Measurements from ENCODE around the gene CREB3L1. TPM values are rescaled to one million over a fixed set of nuclear protein-coding genes. Genes with fewer than 3 reads are reported as not detected.

The CREB3L1 gene
- total RNA-seq, 1 experiment from 2014 or later, result 3.3 TPM

DNA sequence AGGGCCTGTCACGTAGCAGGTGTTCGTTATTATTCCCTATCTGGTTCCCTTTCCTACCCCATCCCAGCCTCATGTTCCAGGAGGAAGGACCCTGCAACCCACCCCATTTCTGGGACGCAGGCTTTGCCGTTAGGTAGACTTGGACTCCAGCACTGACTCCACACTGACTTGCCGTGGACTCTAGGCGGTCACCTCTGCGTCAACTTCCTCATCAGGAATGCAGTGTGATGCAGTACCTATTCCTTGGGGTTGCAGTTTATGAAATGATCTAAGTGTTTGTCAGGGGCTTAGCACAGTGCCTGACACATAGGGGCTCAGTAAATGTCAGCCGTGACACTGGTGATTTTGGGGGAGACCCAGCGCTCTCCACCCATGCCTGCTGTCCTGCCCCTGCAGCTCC, 86.6 kb downstream of the CREB3L1 start:
- Histone ChIP-seq H3K4me1 (ENCODE audit: insufficient read depth, low read length) (no peaks in the 10 kb centered on the region; the same call in 1 of the 2 replicates), H3T11ph (ENCODE audit: low read length) (no peak overlapping the region), H2AFZ (ENCODE audit: low read length) (no peak overlapping the region), H2AK5ac (ENCODE audit: insufficient read length, low read length) (no peak overlapping the region), H2BK5ac (ENCODE audit: insufficient read length, low read length) (no peak overlapping the region), H3K4me2 (ENCODE audit: insufficient read depth, insufficient read length, low read length) (no peak overlapping the region), H2BK120ac (ENCODE audit: low read depth, low read length, poor library complexity, severe bottlenecking) (no peak overlapping the region), H2BK12ac (ENCODE audit: insufficient read length, low read depth, low read length) (no peak overlapping the region), H3K9ac (ENCODE audit: extremely low read depth, insufficient read length, low read length) (no peak overlapping the region), H3K14ac (ENCODE audit: insufficient read depth, low read length) (no peak overlapping the region; the same call in 1 of the 2 replicates), H3K27ac (ENCODE audit: insufficient read length, low read depth, low read length) (no peak overlapping the region), H3K18ac (ENCODE audit: insufficient read length, low read depth, low read length) (no peak overlapping the region), H2BK20ac (ENCODE audit: low read depth, low read length, poor library complexity, severe bottlenecking) (no peak overlapping the region), H3K23ac (ENCODE audit: insufficient read length, low read depth, low read length) (no peak overlapping the region), H4K91ac (ENCODE audit: insufficient read length, low read depth, low read length) (no peak overlapping the region), H3K56ac (ENCODE audit: insufficient read length, low read depth, low read length) (no peak overlapping the region), H4K8ac (replicated peaks; ENCODE audit: insufficient read length, low read depth, low read length) (no peak overlapping the region), H2BK15ac (ENCODE audit: low read depth, low read length) (no peak overlapping the region), H3K23me2 (ENCODE audit: insufficient read length, low read depth, low read length, poor library complexity, severe bottlenecking) (no peaks in the 10 kb centered on the region), H3K9me3 (ENCODE audit: control insufficient read depth, low read depth, low read length) (no peaks in the 10 kb centered on the region), H4K20me1 (ENCODE audit: control insufficient read depth, insufficient read depth, insufficient read length) (no peaks in the 10 kb centered on the region), H3K79me2 (ENCODE audit: insufficient read depth, low read length) (no peaks in the 10 kb centered on the region; the same call in 1 of the 2 replicates), H3K79me1 (ENCODE audit: insufficient read depth, low read depth, low read length, poor library complexity, severe bottlenecking) (no peaks in the 10 kb centered on the region), H4K5ac (ENCODE audit: insufficient read length, low read depth, low read length) (no peak overlapping the region), H3K4ac (ENCODE audit: low read depth, low read length) (no peak overlapping the region), H3K27me3 (ENCODE audit: insufficient read depth, low read length) (no peaks in the 10 kb centered on the region)
- Mint-ChIP-seq H3K27me3 (ENCODE audit: low read depth) (no peaks in the 10 kb centered on the region), H3K9me3 (no peaks in the 10 kb centered on the region), H3K4me1 (peaks cover 25 to 43% of the 10 kb centered on the region in 2 experiments), H3K27ac (0 out of 7 replicates have a peak overlapping the region, but pooled peaks of 1 of the 3 experiments have one; percentile 61), H3K4me3 (no peak overlapping the region), H3K36me3 (ENCODE audit: insufficient read depth in 1 of 3, low read depth in 3 of 3) (peaks cover 3 to 11% (median 7%) of the 10 kb centered on the region in 3 experiments)
- DNase-seq, result no peak
- no CpG with 5 or more reads among the region's 9 CpGs for WGBS (ENCODE audit: extremely low coverage, insufficient read length, low lambda C conversion rate)
- TF ChIP-seq, protein P1, sequence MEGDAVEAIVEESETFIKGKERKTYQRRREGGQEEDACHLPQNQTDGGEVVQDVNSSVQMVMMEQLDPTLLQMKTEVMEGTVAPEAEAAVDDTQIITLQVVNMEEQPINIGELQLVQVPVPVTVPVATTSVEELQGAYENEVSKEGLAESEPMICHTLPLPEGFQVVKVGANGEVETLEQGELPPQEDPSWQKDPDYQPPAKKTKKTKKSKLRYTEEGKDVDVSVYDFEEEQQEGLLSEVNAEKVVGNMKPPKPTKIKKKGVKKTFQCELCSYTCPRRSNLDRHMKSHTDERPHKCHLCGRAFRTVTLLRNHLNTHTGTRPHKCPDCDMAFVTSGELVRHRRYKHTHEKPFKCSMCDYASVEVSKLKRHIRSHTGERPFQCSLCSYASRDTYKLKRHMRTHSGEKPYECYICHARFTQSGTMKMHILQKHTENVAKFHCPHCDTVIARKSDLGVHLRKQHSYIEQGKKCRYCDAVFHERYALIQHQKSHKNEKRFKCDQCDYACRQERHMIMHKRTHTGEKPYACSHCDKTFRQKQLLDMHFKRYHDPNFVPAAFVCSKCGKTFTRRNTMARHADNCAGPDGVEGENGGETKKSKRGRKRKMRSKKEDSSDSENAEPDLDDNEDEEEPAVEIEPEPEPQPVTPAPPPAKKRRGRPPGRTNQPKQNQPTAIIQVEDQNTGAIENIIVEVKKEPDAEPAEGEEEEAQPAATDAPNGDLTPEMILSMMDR (conservative IDR thresholded peaks at IDR 0.05), result no peak
